TTC549 (cell line): ENCODE measurements around the gene RIMKLB.

Experiments
- FAIRE-seq: peaks from 2 replicates; lab custom pipeline; 2012; peaks lifted over from hg19 to GRCh38; lab: Jason Lieb, UNC

Gene RIMKLB

GRCh38 chr12:8697476-8698131, at the start of gene RIMKLB:
TSS of gene RIMKLB (plus strand) at chr12:8697991. CDS start at chr12:8713867, 15,876 bp downstream.
- no peak for FAIRE-seq

GRCh38 chr12:8648576-8649205, 49.1 kb upstream of the RIMKLB start:
- no peak for FAIRE-seq

- no peak for FAIRE-seq
These were observed 42.4 kb upstream of the RIMKLB start for GRCh38 chr12:8655421-8655820.

GRCh38 chr12:8658346-8658745, 39.4 kb upstream of the RIMKLB start:
- no peak for FAIRE-seq

GRCh38 chr12:8661016-8661415, 36.8 kb upstream of the RIMKLB start:
- no peak for FAIRE-seq

- no peak for FAIRE-seq
These were observed 36.0 kb upstream of the RIMKLB start for GRCh38 chr12:8661751-8662150.

- FAIRE-seq, result no peak
These were observed 35.2 kb upstream of the RIMKLB start, which contains the start of gene MFAP5 for GRCh38 chr12:8662593-8662992. TSS of gene MFAP5 (minus strand) at chr12:8662826. CDS start at chr12:8662104, 722 bp downstream.

- FAIRE-seq, result no peak
These were observed 33.4 kb upstream of the RIMKLB start for GRCh38 chr12:8664228-8664913.

- FAIRE-seq, result no peak
These were observed 32.0 kb upstream of the RIMKLB start for GRCh38 chr12:8665759-8666158.

- no peak for FAIRE-seq
These were observed 30.5 kb upstream of the RIMKLB start for GRCh38 chr12:8667270-8667669.

- no peak for FAIRE-seq
These were observed 29.4 kb upstream of the RIMKLB start for GRCh38 chr12:8668441-8668840.

GRCh38 chr12:8672381-8672780, 25.4 kb upstream of the RIMKLB start:
- FAIRE-seq, result no peak

GRCh38 chr12:8675591-8676036, 22.2 kb upstream of the RIMKLB start:
- no peak for FAIRE-seq

- no peak for FAIRE-seq
These were observed 21.1 kb upstream of the RIMKLB start for GRCh38 chr12:8676651-8677050.

GRCh38 chr12:8677362-8677761, 20.4 kb upstream of the RIMKLB start:
- no peak for FAIRE-seq

GRCh38 chr12:8678661-8679111, 19.1 kb upstream of the RIMKLB start:
- FAIRE-seq, result no peak

- FAIRE-seq, result no peak
These were observed 17.3 kb upstream of the RIMKLB start for GRCh38 chr12:8680533-8680932.

- FAIRE-seq, result no peak
These were observed 16.5 kb upstream of the RIMKLB start for GRCh38 chr12:8681129-8681884.

- FAIRE-seq, result no peak
These were observed 12.7 kb upstream of the RIMKLB start for GRCh38 chr12:8685051-8685450.

GRCh38 chr12:8687846-8688601, 9.8 kb upstream of the RIMKLB start:
- peak; percentile 78 for FAIRE-seq

GRCh38 chr12:8689681-8690080, 8.1 kb upstream of the RIMKLB start:
- FAIRE-seq, result no peak

- peak; percentile 78 for FAIRE-seq
These were observed 5.2 kb upstream of the RIMKLB start for GRCh38 chr12:8692573-8692972.
